ENCODE results near the gene LAMA2.

The LAMA2 gene

DNA sequence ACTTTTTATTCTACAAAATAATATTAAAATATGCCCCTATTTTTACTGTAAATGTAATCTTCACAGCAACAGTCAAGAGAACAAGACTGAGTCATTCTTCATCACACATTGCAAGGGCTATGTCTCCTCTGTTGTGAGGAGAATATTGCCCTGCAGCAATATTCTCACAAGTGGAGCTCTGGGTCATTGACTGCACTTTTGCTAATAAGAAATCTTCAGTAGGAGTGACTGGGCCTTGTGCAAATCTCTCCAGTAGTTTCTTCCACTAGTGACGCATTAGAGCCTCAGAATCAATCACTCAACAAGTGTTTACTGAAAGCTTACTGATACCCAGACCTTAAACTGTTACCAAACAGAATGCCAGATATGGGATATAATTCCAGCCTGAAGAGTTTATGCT, 49.1 kb downstream of the LAMA2 start:
- H3K79me1 ChIP-seq (replicated peaks; ENCODE audit: low read length, poor library complexity, severe bottlenecking), result no peaks in the 10 kb centered on the region
- H3K14ac ChIP-seq (ENCODE audit: low read length in 2 of 2), result no peak overlapping the region
- H3K4me3 ChIP-seq (ENCODE audit: insufficient read depth in 1 of 2, low read depth in 1 of 2, low read length in 2 of 2), result no peak overlapping the region
- peaks cover 3 to 7% of the 10 kb centered on the region in 2 experiments for H3K36me3 ChIP-seq (ENCODE audit: control insufficient read depth in 1 of 2, insufficient read depth in 2 of 2, low read depth in 1 of 2, low read length in 2 of 2)
- no peak overlapping the region for H2AK5ac ChIP-seq (ENCODE audit: low read length, severe bottlenecking)
- no peak overlapping the region for H2BK15ac ChIP-seq (ENCODE audit: low read depth, poor library complexity, severe bottlenecking)
- DNase-seq, result peak; percentile 29
- no peak overlapping the region for H4K91ac ChIP-seq (ENCODE audit: low read length)
- H3K4me1 ChIP-seq (ENCODE audit: control insufficient read depth, insufficient read depth, low read depth, low read length), result no peaks in the 10 kb centered on the region
- H3K9ac ChIP-seq (ENCODE audit: low read length), result no peak overlapping the region
- H3K4me2 ChIP-seq (ENCODE audit: low read length, poor library complexity, severe bottlenecking), result no peak overlapping the region
- no peak overlapping the region for H3K18ac ChIP-seq (ENCODE audit: low read depth in 1 of 2, low read length in 2 of 2)
- no peak overlapping the region for H2AFZ ChIP-seq (ENCODE audit: low read depth, low read length)
- H3K23ac ChIP-seq (ENCODE audit: low read length in 2 of 2), result no peak overlapping the region
- no peak overlapping the region for H2BK5ac ChIP-seq (ENCODE audit: low read depth, low read length, poor library complexity, severe bottlenecking)
- no peak overlapping the region for H2BK12ac ChIP-seq (ENCODE audit: low read length in 2 of 2)
- no peak overlapping the region for H3K27ac ChIP-seq (ENCODE audit: low read length, poor library complexity, severe bottlenecking)
- H4K8ac ChIP-seq (ENCODE audit: low read length), result no peak overlapping the region
- no peak overlapping the region for H3K4ac ChIP-seq (ENCODE audit: low read depth in 1 of 2, low read length in 2 of 2)
- H2BK120ac ChIP-seq (ENCODE audit: low read depth, low read length), result no peak overlapping the region
- no peaks in the 10 kb centered on the region for H3K9me3 ChIP-seq (ENCODE audit: control insufficient read depth, low read length)
- H3K27me3 ChIP-seq (ENCODE audit: control insufficient read depth in 1 of 2, insufficient read depth in 1 of 2, low read length in 2 of 2), result no peaks in the 10 kb centered on the region
- WGBS, result 53% methylated on average over 1 of the region's 1 CpG

DNA sequence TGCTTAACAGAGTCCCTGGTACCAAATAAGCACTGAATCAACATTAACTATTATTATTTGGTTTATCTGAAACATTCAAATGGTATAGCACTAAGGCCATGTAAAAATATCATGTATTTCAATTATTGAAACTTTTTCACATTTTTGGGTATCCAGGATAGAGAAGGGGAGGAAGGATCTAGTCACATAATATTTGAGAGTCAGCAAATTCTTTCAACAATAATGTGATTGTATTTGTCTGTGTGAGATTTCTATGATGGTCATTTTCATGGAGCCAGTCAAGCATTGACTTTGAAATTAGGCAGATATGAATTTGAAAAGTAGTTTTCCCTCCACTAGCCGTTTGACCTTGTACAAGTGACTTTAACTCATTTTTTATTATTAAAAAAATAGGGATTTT, 67.9 kb downstream of the LAMA2 start:
- Histone ChIP-seq H2BK15ac (ENCODE audit: low read depth, poor library complexity, severe bottlenecking) (no peak overlapping the region), H3K4me1 (ENCODE audit: control insufficient read depth, insufficient read depth, low read depth, low read length) (no peaks in the 10 kb centered on the region), H3K36me3 (ENCODE audit: control insufficient read depth in 1 of 2, insufficient read depth in 2 of 2, low read depth in 1 of 2, low read length in 2 of 2) (no peaks in the 10 kb centered on the region), H2BK120ac (ENCODE audit: low read depth, low read length) (no peak overlapping the region), H3K9ac (ENCODE audit: low read length) (no peak overlapping the region), H3K4me3 (ENCODE audit: insufficient read depth in 1 of 2, low read depth in 1 of 2, low read length in 2 of 2) (no peak overlapping the region), H3K27ac (ENCODE audit: low read length, poor library complexity, severe bottlenecking) (no peak overlapping the region), H3K18ac (ENCODE audit: low read depth in 1 of 2, low read length in 2 of 2) (no peak overlapping the region), H3K4ac (ENCODE audit: low read depth in 1 of 2, low read length in 2 of 2) (no peak overlapping the region), H2BK12ac (ENCODE audit: low read length in 2 of 2) (no peak overlapping the region), H3K14ac (ENCODE audit: low read length in 2 of 2) (no peak overlapping the region), H3K79me1 (replicated peaks; ENCODE audit: low read length, poor library complexity, severe bottlenecking) (no peaks in the 10 kb centered on the region), H2AK5ac (ENCODE audit: low read length, severe bottlenecking) (no peak overlapping the region), H4K8ac (ENCODE audit: low read length) (no peak overlapping the region), H2BK5ac (ENCODE audit: low read depth, low read length, poor library complexity, severe bottlenecking) (no peak overlapping the region), H3K9me3 (ENCODE audit: control insufficient read depth, low read length) (no peaks in the 10 kb centered on the region), H2AFZ (ENCODE audit: low read depth, low read length) (no peak overlapping the region), H3K4me2 (ENCODE audit: low read length, poor library complexity, severe bottlenecking) (no peak overlapping the region), H3K27me3 (ENCODE audit: control insufficient read depth in 1 of 2, insufficient read depth in 1 of 2, low read length in 2 of 2) (no peaks in the 10 kb centered on the region), H3K23ac (ENCODE audit: low read length in 2 of 2) (no peak overlapping the region), H4K91ac (ENCODE audit: low read length) (no peak overlapping the region)
- no peak for DNase-seq
- WGBS, result no CpG with 5 or more reads among the region's 1 CpG

DNA sequence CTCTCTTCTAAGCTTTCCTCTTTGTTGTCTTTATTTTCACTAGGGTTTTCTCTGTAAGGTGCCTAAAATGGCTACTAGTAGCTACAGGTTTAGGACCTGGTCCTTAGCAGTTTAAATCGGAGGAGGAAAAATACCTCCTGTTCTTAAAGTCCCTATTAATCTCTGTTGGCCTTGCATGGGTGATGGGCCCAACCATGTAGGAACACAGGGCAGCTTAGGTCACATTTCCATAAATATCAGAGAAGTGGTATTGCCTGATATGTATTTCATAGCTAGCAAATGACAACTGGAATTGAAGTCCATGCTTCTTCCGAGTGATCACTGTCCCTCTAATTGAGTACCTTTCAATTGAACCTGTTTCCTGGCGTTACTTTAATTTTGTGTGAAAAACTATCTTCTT, 70.0 kb downstream of the LAMA2 start:
- WGBS, result 100% methylated on average over 2 of the region's 3 CpGs
- H2BK5ac ChIP-seq (ENCODE audit: low read depth, low read length, poor library complexity, severe bottlenecking), result no peak overlapping the region
- no peak overlapping the region for H4K91ac ChIP-seq (ENCODE audit: low read length)
- no peaks in the 10 kb centered on the region for H3K27me3 ChIP-seq (ENCODE audit: control insufficient read depth in 1 of 2, insufficient read depth in 1 of 2, low read length in 2 of 2)
- H3K18ac ChIP-seq (ENCODE audit: low read depth in 1 of 2, low read length in 2 of 2), result no peak overlapping the region
- H2BK15ac ChIP-seq (ENCODE audit: low read depth, poor library complexity, severe bottlenecking), result no peak overlapping the region
- H3K4ac ChIP-seq (ENCODE audit: low read depth in 1 of 2, low read length in 2 of 2), result no peak overlapping the region
- no peaks in the 10 kb centered on the region for H3K36me3 ChIP-seq (ENCODE audit: control insufficient read depth in 1 of 2, insufficient read depth in 2 of 2, low read depth in 1 of 2, low read length in 2 of 2)
- no peak overlapping the region for H2BK12ac ChIP-seq (ENCODE audit: low read length in 2 of 2)
- no peak overlapping the region for H3K9ac ChIP-seq (ENCODE audit: low read length)
- no peak overlapping the region for H4K8ac ChIP-seq (ENCODE audit: low read length)
- H3K79me1 ChIP-seq (replicated peaks; ENCODE audit: low read length, poor library complexity, severe bottlenecking), result no peaks in the 10 kb centered on the region
- H3K4me3 ChIP-seq (ENCODE audit: insufficient read depth in 1 of 2, low read depth in 1 of 2, low read length in 2 of 2), result no peak overlapping the region
- H3K9me3 ChIP-seq (ENCODE audit: control insufficient read depth, low read length), result no peaks in the 10 kb centered on the region
- no peak overlapping the region for H2BK120ac ChIP-seq (ENCODE audit: low read depth, low read length)
- no peak overlapping the region for H3K23ac ChIP-seq (ENCODE audit: low read length in 2 of 2)
- H3K4me2 ChIP-seq (ENCODE audit: low read length, poor library complexity, severe bottlenecking), result no peak overlapping the region
- H2AK5ac ChIP-seq (ENCODE audit: low read length, severe bottlenecking), result no peak overlapping the region
- no peak overlapping the region for H2AFZ ChIP-seq (ENCODE audit: low read depth, low read length)
- DNase-seq, result no peak
- no peaks in the 10 kb centered on the region for H3K4me1 ChIP-seq (ENCODE audit: control insufficient read depth, insufficient read depth, low read depth, low read length)
- H3K14ac ChIP-seq (ENCODE audit: low read length in 2 of 2), result no peak overlapping the region
- no peak overlapping the region for H3K27ac ChIP-seq (ENCODE audit: low read length, poor library complexity, severe bottlenecking)

DNA sequence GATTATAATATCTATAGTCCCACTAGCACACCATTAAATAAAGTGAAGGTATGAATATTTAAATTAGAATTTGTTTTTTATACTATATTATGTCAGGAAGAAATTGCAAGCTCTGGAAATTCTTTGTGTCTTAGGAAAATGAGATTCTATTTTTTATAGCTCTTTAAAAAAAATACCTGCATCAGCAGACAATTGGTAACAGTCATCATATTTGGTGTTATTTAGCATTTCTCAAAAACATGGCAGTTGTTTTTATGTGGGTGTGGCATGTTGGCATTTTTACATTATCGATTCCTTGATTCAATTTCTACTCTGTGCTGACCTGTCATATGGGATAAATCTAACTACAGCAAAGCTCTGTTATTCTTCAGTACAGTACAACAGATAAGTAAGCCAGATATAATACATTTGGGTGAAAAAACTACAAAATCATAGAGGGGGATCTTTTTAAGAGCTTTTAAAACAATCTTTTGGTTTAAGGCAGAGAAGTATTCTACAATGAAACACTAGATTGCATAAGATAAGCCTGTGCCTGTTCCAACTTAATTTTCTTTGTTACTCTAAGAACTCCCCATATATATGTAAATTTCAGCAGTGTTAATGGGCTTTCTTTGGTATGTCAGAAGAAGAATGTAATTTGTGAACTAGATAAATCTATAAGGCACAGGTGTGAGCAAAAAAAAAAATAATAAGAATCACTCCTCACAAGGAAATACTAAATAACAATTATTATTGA, 71.5 kb downstream of the LAMA2 start:
- no peaks in the 10 kb centered on the region for H3K9me3 ChIP-seq (ENCODE audit: control insufficient read depth, low read length)

More for the DNA sequence above, 71.5 kb downstream of the LAMA2 start:
- no peak for DNase-seq
- no peak overlapping the region for H4K91ac ChIP-seq (ENCODE audit: low read length)
- no peak overlapping the region for H2BK5ac ChIP-seq (ENCODE audit: low read depth, low read length, poor library complexity, severe bottlenecking)
- no peak overlapping the region for H3K4me2 ChIP-seq (ENCODE audit: low read length, poor library complexity, severe bottlenecking)
- H4K8ac ChIP-seq (ENCODE audit: low read length), result no peak overlapping the region
- H3K27ac ChIP-seq (ENCODE audit: low read length, poor library complexity, severe bottlenecking), result no peak overlapping the region
- no CpG with 5 or more reads among the region's 1 CpG for WGBS
- no peaks in the 10 kb centered on the region for H3K27me3 ChIP-seq (ENCODE audit: control insufficient read depth in 1 of 2, insufficient read depth in 1 of 2, low read length in 2 of 2)
- H3K9ac ChIP-seq (ENCODE audit: low read length), result no peak overlapping the region
- H3K18ac ChIP-seq (ENCODE audit: low read depth in 1 of 2, low read length in 2 of 2), result no peak overlapping the region
- no peaks in the 10 kb centered on the region for H3K79me1 ChIP-seq (replicated peaks; ENCODE audit: low read length, poor library complexity, severe bottlenecking)
- H2BK12ac ChIP-seq (ENCODE audit: low read length in 2 of 2), result no peak overlapping the region
- no peak overlapping the region for H3K4me3 ChIP-seq (ENCODE audit: insufficient read depth in 1 of 2, low read depth in 1 of 2, low read length in 2 of 2)
- H2BK120ac ChIP-seq (ENCODE audit: low read depth, low read length), result no peak overlapping the region
- no peak overlapping the region for H2BK15ac ChIP-seq (ENCODE audit: low read depth, poor library complexity, severe bottlenecking)
- H3K36me3 ChIP-seq (ENCODE audit: control insufficient read depth in 1 of 2, insufficient read depth in 2 of 2, low read depth in 1 of 2, low read length in 2 of 2), result no peaks in the 10 kb centered on the region
- no peaks in the 10 kb centered on the region for H3K4me1 ChIP-seq (ENCODE audit: control insufficient read depth, insufficient read depth, low read depth, low read length)
- no peak overlapping the region for H3K23ac ChIP-seq (ENCODE audit: low read length in 2 of 2)
- H2AK5ac ChIP-seq (ENCODE audit: low read length, severe bottlenecking), result no peak overlapping the region
- no peak overlapping the region for H3K14ac ChIP-seq (ENCODE audit: low read length in 2 of 2)
- no peak overlapping the region for H2AFZ ChIP-seq (ENCODE audit: low read depth, low read length)
- no peak overlapping the region for H3K4ac ChIP-seq (ENCODE audit: low read depth in 1 of 2, low read length in 2 of 2)

Data from mesenchymal stem cell (in vitro differentiated cells and primary cell).